ENCODE measurements around the gene ADTRP.
"Not testable (repeated sequence)": the region's sequence is repeated elsewhere in the genome, so short reads cannot be mapped to it uniquely, and the experiment has no call there.

ADTRP gene

DNA sequence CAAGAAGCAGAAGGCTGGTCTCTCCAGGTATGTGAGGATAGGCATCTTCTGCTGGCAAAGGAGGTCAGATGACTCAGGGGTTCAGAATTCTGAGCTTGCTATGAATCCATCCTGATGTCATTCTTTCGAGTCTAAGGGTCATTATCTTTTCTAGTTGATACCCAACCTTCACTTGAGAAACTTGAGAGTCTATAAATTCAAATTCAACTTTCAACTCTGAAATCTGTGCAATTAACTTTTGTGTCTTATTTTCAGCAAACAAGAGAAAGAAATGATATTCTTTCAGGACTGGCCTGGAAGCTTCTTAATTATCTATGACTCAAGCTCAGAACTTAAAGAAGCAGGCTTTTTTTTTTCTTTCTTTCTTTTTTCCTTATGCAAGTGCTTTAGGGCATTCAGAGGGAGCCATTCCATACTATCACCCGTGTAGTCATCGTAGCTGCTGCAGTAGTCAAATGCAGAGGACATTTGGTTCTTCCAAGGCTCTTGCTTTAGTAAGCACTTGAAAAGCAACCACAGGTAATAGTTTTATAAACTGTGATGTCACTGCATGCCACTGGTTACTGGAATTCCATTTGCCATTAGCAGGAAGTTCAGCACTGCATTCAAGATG lies 93.0 kb downstream of the ADTRP start:
- DNase-seq = no peak

- DNase-seq = no peak
These were observed 93.6 kb downstream of the ADTRP start for GRCh38 chr6:11684901-11685480.

GRCh38 chr6:11683871-11684270 lies 94.7 kb downstream of the ADTRP start:
- no peak for DNase-seq

DNA sequence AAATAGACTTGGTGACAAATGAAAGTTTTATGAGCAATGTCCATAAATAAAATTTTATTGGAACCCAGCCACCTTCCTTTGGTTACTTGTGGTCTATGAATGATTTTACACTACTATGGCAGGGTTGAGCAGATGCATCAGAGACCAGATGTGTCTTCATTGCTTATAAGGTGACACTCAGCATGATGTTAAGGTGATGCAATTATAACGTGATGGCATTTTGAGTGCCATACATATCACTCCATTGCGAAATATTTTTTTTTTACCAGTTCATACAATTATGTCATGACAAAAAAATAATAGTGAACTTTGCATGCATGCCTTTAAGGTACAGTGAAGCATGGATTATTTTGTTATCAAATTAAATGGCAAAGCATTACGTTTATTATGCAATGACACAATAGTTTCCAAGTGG lies 96.0 kb downstream of the ADTRP start:
- DNase-seq = no peak

GRCh38 chr6:11681770-11682169 lies 96.8 kb downstream of the ADTRP start:
- no peak for DNase-seq

DNA sequence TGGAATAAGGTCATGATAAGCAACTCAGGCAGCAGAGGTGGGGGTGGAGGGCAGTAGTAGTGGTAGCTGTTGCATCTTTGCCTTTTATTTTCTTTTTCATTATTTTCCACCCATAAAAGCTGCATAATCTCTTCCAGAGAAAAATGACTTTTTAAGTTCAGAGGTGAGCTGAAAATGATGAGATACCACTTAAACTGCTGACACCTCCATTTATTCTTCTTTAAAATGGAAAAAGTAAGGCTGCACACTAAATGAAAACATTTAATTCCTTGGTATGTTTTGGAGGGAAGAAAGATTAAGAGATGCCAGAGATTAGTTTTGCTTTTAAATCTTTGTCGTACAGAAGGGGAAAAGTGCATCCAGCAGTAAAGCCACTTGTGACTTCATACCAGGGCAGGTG lies 97.2 kb downstream of the ADTRP start:
- DNase-seq = no peak

DNA sequence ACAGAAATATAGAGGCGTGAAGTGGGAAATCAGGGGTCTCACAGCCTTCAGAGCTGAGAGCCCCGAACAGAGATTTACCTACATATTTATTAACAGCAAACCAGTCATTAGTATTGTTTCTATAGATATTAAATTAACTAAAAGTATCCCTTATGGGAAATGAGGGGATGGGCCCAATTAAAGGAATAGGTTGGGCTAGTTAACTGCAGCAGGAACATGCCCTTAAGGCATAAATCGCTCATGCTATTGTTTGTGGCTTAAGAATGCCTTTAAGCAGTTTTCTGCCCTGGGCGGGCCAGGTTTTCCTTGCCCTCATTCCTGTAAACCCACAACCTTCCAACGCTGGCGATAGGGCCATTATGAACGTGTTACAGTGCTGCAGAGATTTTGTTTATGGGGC lies 98.1 kb downstream of the ADTRP start:
- not testable (repeated sequence) for DNase-seq

GRCh38 chr6:11679099-11679498 lies 99.5 kb downstream of the ADTRP start:
- no peak for DNase-seq

GRCh38 chr6:11675601-11676000 lies 103.0 kb downstream of the ADTRP start:
- DNase-seq = no peak

GRCh38 chr6:11672669-11673068 lies 105.9 kb downstream of the ADTRP start:
- DNase-seq = no peak

DNA sequence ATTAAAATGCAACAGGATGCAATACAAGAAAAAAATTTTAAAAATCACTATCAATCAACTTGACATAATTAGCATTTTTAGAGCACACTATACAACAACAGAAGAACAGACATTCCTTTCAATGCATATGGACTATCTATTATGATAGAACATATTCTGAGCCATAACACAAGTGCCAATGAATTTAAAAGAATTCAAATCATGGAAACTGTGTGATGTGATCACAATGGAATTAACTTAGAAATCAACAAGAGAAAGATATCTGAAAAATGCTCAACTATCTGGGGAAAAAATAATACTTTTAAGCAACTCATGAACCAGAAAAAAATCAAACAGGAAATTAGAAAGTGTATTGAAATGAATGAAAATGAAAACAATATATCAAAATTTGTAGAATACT lies 106.3 kb downstream of the ADTRP start:
- no peak for DNase-seq

DNA sequence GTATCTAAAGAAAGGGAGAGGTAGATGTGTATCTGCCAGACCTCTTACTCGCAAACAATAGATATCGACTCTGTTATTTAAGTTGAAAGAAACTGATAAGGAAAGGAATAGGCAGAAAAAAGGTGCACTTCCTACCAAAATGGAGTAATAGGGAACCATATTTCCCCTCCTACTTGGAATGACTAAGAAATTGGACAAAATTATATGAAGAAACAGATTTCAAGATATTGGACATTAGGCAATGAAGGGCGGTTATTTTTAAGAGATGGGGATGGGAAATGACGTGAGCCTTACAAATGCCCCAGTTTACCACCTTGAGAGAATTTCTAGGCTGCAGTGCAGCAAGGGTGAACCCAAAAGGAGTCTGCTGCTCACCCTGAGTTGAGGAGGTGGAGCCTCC lies 108.9 kb downstream of the ADTRP start:
- DNase-seq = no peak

- DNase-seq = no peak
These were observed 110.1 kb downstream of the ADTRP start for GRCh38 chr6:11668455-11668854.

GRCh38 chr6:11667876-11668275 lies 110.7 kb downstream of the ADTRP start:
- DNase-seq = no peak

DNA sequence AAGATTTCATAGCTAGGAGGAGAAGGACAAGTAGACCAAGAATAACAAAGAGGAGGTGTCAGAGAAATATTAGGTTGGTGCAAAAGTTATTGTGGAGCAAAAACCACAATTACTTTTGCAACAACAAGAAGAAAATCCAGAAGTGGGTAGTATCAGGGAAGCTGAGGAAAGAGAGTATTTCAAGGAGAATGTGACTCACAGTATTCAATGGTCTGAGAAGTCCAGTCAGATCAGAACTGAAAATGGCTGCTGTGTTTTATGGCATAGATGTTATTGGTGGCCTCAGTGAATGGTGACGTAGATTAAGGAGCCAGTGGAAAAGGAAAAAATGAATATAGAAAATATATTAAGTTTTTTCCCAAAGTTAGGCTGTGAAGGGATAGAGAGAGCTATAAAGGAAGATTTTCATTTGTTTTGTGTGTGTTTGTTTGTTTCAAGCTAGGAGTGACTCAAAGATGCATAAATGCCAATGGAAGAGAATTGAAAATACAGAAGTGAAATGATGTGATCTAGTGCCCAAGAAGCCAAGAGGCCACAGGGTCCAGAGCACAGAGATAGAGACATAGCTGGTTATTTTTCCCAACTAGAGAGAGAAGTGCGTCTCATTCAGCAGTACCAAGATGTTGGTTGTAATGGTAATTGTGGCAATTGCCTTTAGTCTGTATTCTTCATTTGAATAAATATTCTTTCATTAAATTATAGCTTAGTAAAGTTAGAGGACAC lies 112.8 kb downstream of the ADTRP start:
- no peak for DNase-seq

Data from NK-92 treated with Interleukin-12 subunit alpha and Interleukin-12 subunit beta, amount 100 ng/mL, for 24 hours (cell line).